ENCODE measurements around the gene PLXND1.

Gene PLXND1

DNA sequence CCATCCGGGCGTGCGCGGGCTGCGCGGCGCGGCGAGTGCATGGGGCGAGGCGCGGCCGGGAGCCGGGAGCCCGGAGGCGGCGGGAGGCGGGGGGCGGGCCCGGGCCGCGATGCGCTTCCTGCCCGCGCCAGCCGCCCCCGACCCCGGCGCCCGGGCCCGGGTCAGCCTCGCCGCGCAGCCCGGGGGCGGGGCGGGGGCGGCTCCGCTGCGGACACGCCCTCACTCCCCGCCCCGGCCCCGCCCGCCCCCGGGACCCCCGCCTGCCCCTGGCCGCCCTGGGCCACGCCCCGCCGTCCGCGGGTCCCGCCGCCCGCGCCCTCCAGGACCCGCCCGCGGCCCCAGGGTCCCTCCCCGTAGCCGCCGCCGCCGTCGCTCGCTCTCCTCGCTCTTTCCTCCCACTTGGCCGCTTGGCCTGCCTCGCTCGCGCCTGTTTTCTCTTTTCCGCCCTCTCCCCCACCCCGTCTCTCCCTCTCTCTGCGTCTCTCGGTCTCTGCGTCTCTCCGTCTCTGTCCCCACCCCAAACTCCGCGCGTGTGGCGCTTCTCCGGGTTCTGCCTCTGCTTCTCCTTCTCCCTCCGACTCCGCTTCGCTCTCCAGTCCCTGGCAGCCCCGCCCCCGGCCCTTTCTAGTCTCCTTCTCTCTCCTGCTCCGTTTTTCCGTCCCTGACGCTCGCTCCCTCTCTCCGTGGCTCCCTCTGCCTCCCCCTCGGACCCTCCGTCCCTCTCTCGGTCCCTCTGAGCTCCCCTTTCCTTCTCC, at the start of gene PLXND1:
PLXND1 (minus strand) TSS at position 41 of the 755 bp plus-strand sequence; CDS start at position 4, 37 bp downstream.
- no peak for TF ChIP-seq CTCF (IDR thresholded peaks at IDR 0.05; ENCODE audit: control insufficient read depth, extremely low read depth, insufficient read depth)
- DNase-seq (ENCODE audit: low read depth), result no peak
- H3K4me3 ChIP-seq (ENCODE audit: low read depth, low read length), result 0 out of 2 replicates have a peak within 1 kb of the TSS, but pooled peaks have one; percentile 9

DNA sequence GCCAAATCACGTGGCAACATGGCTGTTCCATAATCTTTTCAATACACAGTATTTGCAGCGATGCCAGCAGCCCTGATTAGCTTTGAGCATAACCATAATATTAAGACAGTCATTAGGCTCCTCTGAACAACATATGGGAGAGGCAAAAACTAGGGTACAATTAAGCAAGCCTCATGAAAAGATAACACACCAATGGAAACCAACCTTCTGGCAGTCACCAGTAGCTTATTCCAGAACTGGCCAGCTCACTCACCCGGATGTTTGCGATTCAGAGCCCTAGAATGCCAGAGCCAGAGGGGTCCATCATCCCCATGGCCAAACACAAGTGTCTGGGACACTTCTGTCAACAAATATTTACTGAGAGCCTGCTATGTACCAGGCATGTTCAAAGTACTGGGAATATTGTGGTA, 48.8 kb upstream of the PLXND1 start:
- TF ChIP-seq CTCF (IDR thresholded peaks at IDR 0.05; ENCODE audit: control insufficient read depth, extremely low read depth, insufficient read depth), result no peak
- no peak overlapping the region for H3K4me3 ChIP-seq (ENCODE audit: low read depth, low read length)
- no peak for DNase-seq (ENCODE audit: low read depth)

- no peak overlapping the region for H3K4me3 ChIP-seq (ENCODE audit: low read depth, low read length)
- TF ChIP-seq CTCF (IDR thresholded peaks at IDR 0.05; ENCODE audit: control insufficient read depth, extremely low read depth, insufficient read depth), result no peak
- DNase-seq (ENCODE audit: low read depth), result no peak
Measured at GRCh38 chr3:129654131-129654530, 47.7 kb upstream of the PLXND1 start.

DNA sequence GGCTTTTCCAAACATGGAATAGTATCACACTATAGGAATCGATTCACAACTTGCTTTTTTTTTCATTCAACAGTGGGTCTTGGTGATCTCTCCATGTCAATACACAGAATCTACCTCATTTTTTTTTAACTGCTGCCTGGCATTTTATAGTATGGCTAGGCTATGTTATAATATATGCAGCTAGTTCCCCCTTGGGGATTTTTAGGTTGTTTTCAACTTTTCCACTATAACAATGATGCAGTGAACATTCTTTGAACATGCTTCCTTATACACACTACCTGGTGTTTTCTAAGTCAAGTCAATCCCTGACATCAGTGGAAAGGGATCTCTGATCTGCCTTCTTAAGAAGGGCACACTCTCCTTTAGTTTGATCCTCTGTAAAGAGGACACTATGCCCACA, 46.5 kb upstream of the PLXND1 start:
- DNase-seq (ENCODE audit: low read depth), result no peak
- no peak for TF ChIP-seq CTCF (IDR thresholded peaks at IDR 0.05; ENCODE audit: control insufficient read depth, extremely low read depth, insufficient read depth)

GRCh38 chr3:129651435-129652202, 45.1 kb upstream of the PLXND1 start:
- no peak for DNase-seq (ENCODE audit: low read depth)
- no peak overlapping the region for H3K4me3 ChIP-seq (ENCODE audit: low read depth, low read length)
- no peak for TF ChIP-seq CTCF (IDR thresholded peaks at IDR 0.05; ENCODE audit: control insufficient read depth, extremely low read depth, insufficient read depth)

More for the DNA sequence above, 46.5 kb upstream of the PLXND1 start:
- H3K4me3 ChIP-seq (ENCODE audit: low read depth, low read length), result no peak overlapping the region

DNA sequence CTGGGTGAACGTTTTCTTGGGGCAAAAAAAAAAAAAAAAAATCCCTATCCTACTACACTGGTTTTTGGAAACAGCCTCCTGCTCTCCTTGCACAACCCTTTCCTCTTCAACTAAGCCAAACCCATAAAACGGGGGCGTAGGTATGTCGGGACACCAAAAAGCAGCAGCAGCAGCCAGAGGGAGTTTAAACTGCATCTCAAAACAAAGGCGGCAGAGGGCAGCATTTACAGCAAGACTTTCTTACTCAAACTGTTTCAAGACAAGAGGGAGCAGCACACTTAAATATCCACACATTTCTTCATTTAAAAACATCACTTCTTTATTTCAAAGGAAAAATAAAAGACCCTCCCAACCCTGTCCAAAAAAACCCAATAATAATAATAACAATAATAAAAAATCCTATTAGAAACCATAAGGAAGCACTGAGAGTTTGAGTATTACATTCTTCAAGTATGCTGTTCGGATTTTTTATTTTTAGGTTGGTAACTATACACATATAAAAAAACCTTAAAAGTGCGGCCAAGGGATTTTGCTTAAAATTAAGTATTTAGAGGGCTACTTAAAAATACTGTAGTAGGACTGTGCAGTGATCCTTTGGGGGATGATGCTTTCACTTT, 43.9 kb upstream of the PLXND1 start:
- TF ChIP-seq CTCF (IDR thresholded peaks at IDR 0.05; ENCODE audit: control insufficient read depth, extremely low read depth, insufficient read depth), result peak; percentile 83
- H3K4me3 ChIP-seq (ENCODE audit: low read depth, low read length), result no peak overlapping the region
- peak; percentile 32 for DNase-seq (ENCODE audit: low read depth)
